Skeletal muscle tissue (tissue), 4 donors: ENCODE results near the gene TNRC6B. TPM values are rescaled to one million over a fixed set of nuclear protein-coding genes. Genes with fewer than 3 reads are reported as not detected.

Experiments used
- H3K27ac ChIP-seq: one replicate; pipeline ENCODE4 v1.7.0; 2013; ENCODE audit warnings: mild to moderate bottlenecking, low read depth, low read length, inconsistent platforms
- H3K27me3 ChIP-seq, 3 donors: one replicate each; pipeline ENCODE4 v1.7.0; 2013; ENCODE audit warnings: low read length in 3 of 3; ENCODE audit not compliant: control insufficient read depth in 3 of 3, insufficient read depth in 3 of 3
- H3K36me3 ChIP-seq, 3 donors: one replicate each; pipeline ENCODE4 v1.7.0; 2013; ENCODE audit warnings: low read length in 3 of 3; ENCODE audit not compliant: control insufficient read depth in 3 of 3, insufficient read depth in 3 of 3
- H3K4me1 ChIP-seq, 3 donors: one replicate each; pipeline ENCODE4 v1.7.0; 2013; ENCODE audit warnings: low read length in 3 of 3, mild to moderate bottlenecking in 3 of 3; ENCODE audit not compliant: control insufficient read depth in 3 of 3, insufficient read depth in 3 of 3
- H3K4me3 ChIP-seq, 3 donors: one replicate each; pipeline ENCODE4 v1.7.0; 2013; ENCODE audit warnings: low read length in 3 of 3
- H3K9ac ChIP-seq, 3 donors: one replicate each; pipeline ENCODE4 v1.7.0; 2013; ENCODE audit warnings: low read length in 3 of 3, mild to moderate bottlenecking in 3 of 3, moderate library complexity in 2 of 3, low read depth in 1 of 3
- H3K9me3 ChIP-seq, 3 donors: one replicate each; pipeline ENCODE4 v1.7.0; 2013; ENCODE audit warnings: low read length in 3 of 3; ENCODE audit not compliant: control insufficient read depth in 3 of 3
- total RNA-seq: library from RNA; depleted of rRNA; stranded (reverse); fragments of >200 nt; gene quantifications from one replicate; pipeline ENCODE4 v1.2.3, GENCODE V29; 2014
- donor health status: Osteomylitis.

Gene TNRC6B
- total RNA-seq, 1 donor from 2014 or later = 28.2 TPM

DNA sequence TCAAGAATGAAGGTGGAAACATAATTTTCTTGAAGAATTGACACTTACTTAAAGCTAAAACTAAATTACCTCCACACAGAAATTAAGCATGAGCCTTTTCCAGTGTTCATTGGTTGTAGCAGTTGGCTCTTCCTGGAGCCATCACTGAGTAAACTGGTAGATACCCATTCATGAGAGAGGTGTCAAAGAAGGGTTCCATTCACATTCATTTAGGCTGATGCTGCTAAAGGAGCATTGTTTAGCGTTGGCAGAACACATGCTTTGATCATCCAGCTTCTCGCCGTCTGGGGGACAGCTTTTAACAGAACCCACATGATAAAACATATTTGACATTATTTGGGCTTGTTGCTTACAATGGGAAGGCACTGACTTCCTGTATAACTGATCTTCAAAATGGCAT, 71.6 kb downstream of the TNRC6B start:
- Histone ChIP-seq H3K4me1 (peaks cover 0 to 8% (median 0%) of the 10 kb centered on the region in 3 donors), H3K9ac (no peak overlapping the region), H3K9me3 (no peaks in the 10 kb centered on the region), H3K27me3 (no peaks in the 10 kb centered on the region), H3K36me3 (peaks cover 4 to 6% (median 5%) of the 10 kb centered on the region in 3 donors), H3K27ac (no peak overlapping the region), H3K4me3 (no peak overlapping the region)

DNA sequence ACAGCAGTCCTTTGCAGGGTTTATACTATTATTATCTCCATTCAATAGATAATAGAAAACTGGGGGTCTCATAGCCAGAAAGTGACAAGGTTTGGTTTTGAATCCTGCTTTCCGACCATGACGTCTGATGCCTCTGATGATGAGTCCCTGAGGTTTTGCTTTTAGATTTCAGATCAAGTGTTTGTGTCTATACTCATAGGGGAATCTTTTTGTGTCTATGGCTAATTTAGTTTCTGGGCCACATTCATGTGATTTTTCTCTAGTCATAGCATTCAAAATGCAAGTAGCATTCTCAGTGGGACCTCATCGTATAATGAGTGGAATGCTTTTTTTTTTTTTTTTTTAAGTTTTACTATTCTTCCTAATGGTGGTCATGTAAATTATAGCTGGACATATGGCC, 72.9 kb downstream of the TNRC6B start:
- Histone ChIP-seq H3K9me3 (no peaks in the 10 kb centered on the region), H3K27me3 (no peaks in the 10 kb centered on the region), H3K27ac (no peak overlapping the region), H3K9ac (no peak overlapping the region), H3K4me3 (no peak overlapping the region), H3K36me3 (peaks cover 4 to 6% (median 5%) of the 10 kb centered on the region in 3 donors), H3K4me1 (peaks cover 0 to 4% (median 0%) of the 10 kb centered on the region in 3 donors)

DNA sequence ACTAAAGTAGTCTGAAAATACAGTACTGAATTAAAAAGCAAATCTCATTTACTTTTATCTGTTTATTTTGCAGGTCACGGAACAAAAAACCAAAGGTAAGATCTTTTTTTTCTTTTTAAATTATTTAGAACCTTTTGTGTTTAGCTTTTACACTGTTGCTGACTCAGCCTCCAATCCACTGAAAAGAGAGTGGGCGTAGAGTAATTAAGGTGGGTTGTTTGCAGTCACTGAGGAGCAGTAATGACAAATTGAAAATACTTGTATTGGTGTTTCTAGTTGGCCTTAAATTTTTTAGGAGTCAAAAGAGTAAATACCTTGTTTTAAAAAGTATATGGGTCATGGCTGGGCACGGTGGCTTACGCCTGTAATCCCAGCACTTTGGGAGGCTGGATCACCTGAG, 73.4 kb downstream of the TNRC6B start:
- no peak overlapping the region for H3K9ac ChIP-seq
- H3K27me3 ChIP-seq = no peaks in the 10 kb centered on the region
- no peaks in the 10 kb centered on the region for H3K9me3 ChIP-seq
- H3K4me3 ChIP-seq = no peak overlapping the region
- peaks cover 4 to 6% (median 5%) of the 10 kb centered on the region in 3 donors for H3K36me3 ChIP-seq
- H3K27ac ChIP-seq = no peak overlapping the region
- peaks cover 0 to 4% (median 0%) of the 10 kb centered on the region in 3 donors for H3K4me1 ChIP-seq

DNA sequence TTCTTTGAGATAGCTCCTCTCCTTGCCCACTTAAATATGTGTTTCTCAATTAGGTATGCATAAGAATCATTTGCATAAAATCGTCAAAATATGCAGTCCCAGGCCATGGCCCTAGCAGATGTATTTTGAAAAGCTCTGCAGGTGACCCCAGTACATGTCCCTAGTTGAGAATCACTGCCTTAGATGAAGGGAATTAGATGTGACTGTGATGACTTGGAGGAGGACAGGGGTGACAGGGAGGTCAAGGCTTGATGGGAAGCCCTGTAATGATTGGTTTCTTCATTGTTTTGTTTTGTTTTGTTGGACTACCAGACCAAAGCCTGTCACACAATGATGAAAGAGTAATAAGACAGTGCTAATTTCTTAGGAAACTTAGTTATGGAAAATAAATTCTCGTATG, 74.4 kb downstream of the TNRC6B start:
- Histone ChIP-seq H3K4me1 (no peaks in the 10 kb centered on the region), H3K9ac (no peak overlapping the region), H3K27ac (no peak overlapping the region), H3K36me3 (peaks cover 0 to 1% (median 0%) of the 10 kb centered on the region in 3 donors), H3K27me3 (no peaks in the 10 kb centered on the region), H3K9me3 (no peaks in the 10 kb centered on the region), H3K4me3 (no peak overlapping the region)

DNA sequence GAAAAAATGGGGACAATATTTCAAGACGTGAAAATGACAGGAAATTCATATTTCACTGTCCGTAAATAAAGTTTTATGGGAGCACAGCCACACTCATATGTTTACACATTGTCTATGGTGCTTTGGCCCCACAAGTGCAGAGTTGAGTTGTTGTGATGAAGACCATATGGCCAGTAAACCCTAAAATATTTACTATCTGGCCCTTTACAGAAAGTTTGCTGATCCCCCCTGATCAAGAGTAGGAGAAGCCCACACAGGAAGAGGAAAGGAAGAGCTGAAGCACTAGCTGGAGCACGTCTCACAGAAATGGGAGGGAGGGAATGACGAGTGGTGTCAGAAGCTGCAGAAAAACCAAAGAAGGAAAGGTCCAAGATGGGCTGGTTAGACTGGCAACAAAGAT, 78.8 kb downstream of the TNRC6B start:
- Histone ChIP-seq H3K9me3 (no peaks in the 10 kb centered on the region), H3K9ac (no peak overlapping the region), H3K36me3 (peaks cover 0 to 3% (median 2%) of the 10 kb centered on the region in 3 donors), H3K27ac (no peak overlapping the region), H3K27me3 (no peaks in the 10 kb centered on the region), H3K4me3 (no peak overlapping the region), H3K4me1 (peaks cover 0 to 8% (median 7%) of the 10 kb centered on the region in 3 donors)

DNA sequence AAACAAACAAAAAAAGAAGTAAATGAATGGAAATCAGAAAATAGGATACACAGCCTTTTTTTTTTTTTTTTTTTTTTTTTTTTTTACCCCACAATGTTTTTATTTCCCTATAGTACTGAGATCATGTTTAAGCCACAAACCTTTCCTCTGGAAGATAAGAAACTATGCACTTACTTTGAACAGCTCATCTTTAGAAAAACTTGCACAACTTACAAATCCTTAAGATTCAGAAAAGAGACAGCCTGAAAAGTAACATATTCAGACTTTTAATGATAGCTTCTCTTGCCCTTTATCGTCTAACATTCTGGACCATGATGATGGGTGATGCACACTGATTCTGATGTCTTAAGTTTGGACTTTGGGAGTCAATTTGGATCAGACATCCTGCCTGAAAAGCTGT, 80.3 kb downstream of the TNRC6B start:
- Histone ChIP-seq H3K9ac (no peak overlapping the region), H3K9me3 (no peaks in the 10 kb centered on the region), H3K4me3 (no peak overlapping the region), H3K36me3 (peaks cover 6 to 9% (median 9%) of the 10 kb centered on the region in 3 donors), H3K4me1 (peaks cover 2 to 8% (median 7%) of the 10 kb centered on the region in 3 donors), H3K27me3 (no peaks in the 10 kb centered on the region), H3K27ac (no peak overlapping the region)

DNA sequence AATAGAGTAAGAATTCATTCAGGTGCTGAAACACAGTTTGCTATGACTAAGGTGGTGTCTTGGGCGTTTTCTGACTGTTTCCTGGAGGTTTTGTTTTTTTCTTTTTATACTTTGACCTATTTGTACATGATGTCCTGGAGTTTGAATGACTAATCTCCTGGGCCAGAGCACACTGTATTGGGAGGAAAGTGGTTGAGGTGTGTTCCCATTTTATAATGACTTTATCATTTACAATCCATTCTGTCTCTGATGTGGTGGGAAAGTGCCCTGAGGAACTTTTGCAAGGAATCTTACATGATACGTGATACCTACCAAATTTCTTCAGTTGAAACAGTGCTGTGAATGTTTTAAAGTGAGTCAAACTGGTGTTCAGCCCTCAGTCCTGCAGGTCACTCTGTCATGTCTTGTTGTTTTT, 80.8 kb downstream of the TNRC6B start:
- no peak overlapping the region for H3K27ac ChIP-seq
- H3K9me3 ChIP-seq = no peaks in the 10 kb centered on the region
- peaks cover 2 to 8% (median 7%) of the 10 kb centered on the region in 3 donors for H3K4me1 ChIP-seq
- H3K27me3 ChIP-seq = no peaks in the 10 kb centered on the region
- no peak overlapping the region for H3K9ac ChIP-seq
- peaks cover 6 to 9% (median 9%) of the 10 kb centered on the region in 3 donors for H3K36me3 ChIP-seq
- no peak overlapping the region for H3K4me3 ChIP-seq

DNA sequence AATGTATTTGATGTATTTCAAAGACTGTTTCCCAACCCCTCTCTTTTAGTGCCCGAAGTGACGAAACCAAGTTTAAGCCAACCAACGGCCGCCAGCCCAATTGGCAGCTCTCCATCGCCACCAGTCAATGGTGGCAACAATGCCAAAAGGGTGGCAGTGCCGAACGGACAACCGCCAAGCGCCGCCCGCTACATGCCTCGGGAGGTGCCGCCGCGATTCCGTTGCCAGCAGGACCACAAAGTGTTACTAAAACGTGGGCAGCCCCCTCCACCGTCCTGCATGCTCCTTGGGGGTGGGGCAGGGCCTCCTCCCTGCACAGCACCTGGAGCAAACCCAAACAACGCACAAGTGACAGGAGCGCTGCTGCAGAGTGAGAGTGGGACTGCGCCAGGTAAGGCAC, 84.1 kb downstream of the TNRC6B start:
- Histone ChIP-seq H3K27ac (no peak overlapping the region), H3K9me3 (no peaks in the 10 kb centered on the region), H3K4me1 (peaks cover 2 to 17% (median 11%) of the 10 kb centered on the region in 3 donors), H3K9ac (no peak overlapping the region), H3K4me3 (no peak overlapping the region), H3K27me3 (no peaks in the 10 kb centered on the region), H3K36me3 (peaks cover 16 to 24% (median 21%) of the 10 kb centered on the region in 3 donors)

DNA sequence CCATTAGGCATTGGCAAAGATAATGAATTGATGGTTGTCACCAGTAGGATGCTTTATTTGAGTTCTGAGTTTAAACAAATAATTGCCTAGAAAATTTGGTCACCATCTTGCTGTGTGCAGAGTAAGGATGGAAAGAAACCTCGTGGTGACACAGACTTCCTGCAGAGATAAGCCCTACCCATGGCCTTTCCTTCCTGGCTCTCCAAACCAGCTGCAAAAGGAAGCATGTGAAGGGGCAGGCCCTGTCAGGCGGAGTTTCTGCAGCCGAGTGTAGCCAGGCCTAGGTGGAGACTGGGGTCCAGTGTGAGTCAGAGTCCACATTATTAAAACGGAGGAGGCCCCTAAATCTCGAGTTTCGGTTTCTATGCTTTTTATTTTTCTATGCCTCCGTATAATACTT, 85.5 kb downstream of the TNRC6B start:
- no peak overlapping the region for H3K9ac ChIP-seq
- H3K9me3 ChIP-seq = no peaks in the 10 kb centered on the region
- peaks cover 16 to 30% (median 24%) of the 10 kb centered on the region in 3 donors for H3K36me3 ChIP-seq
- H3K4me1 ChIP-seq = peaks cover 2 to 17% (median 10%) of the 10 kb centered on the region in 3 donors
- no peak overlapping the region for H3K4me3 ChIP-seq
- H3K27me3 ChIP-seq = no peaks in the 10 kb centered on the region
- no peak overlapping the region for H3K27ac ChIP-seq

DNA sequence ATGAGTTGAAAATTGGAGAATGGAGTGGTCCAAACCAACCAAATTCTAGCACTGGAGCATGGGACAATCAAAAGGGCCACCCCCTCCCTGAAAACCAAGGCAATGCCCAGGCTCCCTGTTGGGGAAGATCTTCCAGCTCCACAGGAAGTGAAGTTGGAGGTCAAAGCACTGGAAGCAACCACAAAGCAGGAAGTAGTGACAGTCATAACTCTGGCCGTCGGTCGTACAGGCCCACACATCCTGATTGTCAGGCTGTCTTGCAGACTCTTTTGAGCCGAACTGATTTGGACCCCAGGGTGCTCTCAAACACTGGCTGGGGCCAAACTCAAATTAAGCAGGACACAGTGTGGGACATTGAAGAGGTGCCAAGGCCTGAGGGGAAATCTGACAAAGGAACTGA, 88.1 kb downstream of the TNRC6B start:
- Histone ChIP-seq H3K9ac (no peak overlapping the region), H3K9me3 (no peaks in the 10 kb centered on the region), H3K27ac (no peak overlapping the region), H3K4me1 (peaks cover 2 to 11% (median 4%) of the 10 kb centered on the region in 3 donors), H3K4me3 (no peak overlapping the region), H3K36me3 (peaks cover 16 to 27% (median 22%) of the 10 kb centered on the region in 3 donors), H3K27me3 (no peaks in the 10 kb centered on the region)
